Transverse colon (tissue), 4 donors: ENCODE data around the gene DRG2. TPM values are rescaled to one million over a fixed set of nuclear protein-coding genes. Genes with fewer than 3 reads are reported as not detected.

ENCODE experiments used
- DNase-seq: peaks from one replicate; pipeline ENCODE4 v3.0.0-alpha.2; 2019
- H3K27ac ChIP-seq, 4 donors: fragments of 200-600 bp; sonication (generic); 2 replicates each; pipeline ENCODE4 v1.5.1; 2016 to 2018; ENCODE audit warnings: inconsistent platforms in 4 of 4
- H3K27me3 ChIP-seq: fragments of 200-600 bp; sonication (generic); 2 replicates; pipeline ENCODE4 v1.5.1; 2017; ENCODE audit warnings: inconsistent platforms
- H3K36me3 ChIP-seq, 4 donors: fragments of 200-600 bp; sonication (generic); 2 replicates each; pipeline ENCODE4 v1.5.1; 2017 to 2019; ENCODE audit warnings: inconsistent platforms in 4 of 4
- H3K4me1 ChIP-seq, 4 donors: fragments of 200-600 bp; sonication (generic); 2 replicates each; pipeline ENCODE4 v1.5.1; 2017 to 2020; ENCODE audit warnings: inconsistent platforms in 4 of 4
- H3K4me3 ChIP-seq, 4 donors: fragments of 200-600 bp; sonication (generic); 1 replicate in 1 of 4; 2 replicates in 3 of 4; pipeline versions ENCODE4 v1.5.1 to v1.6.1; 2017 to 2019; ENCODE audit warnings: inconsistent platforms in 4 of 4
- H3K9me3 ChIP-seq, 2 donors: fragments of 200-600 bp; sonication (generic); 2 replicates each; pipeline ENCODE4 v1.5.1; 2017 to 2019; ENCODE audit warnings: inconsistent platforms in 2 of 2
- CTCF ChIP-seq, 5 experiments: fragments of 200-600 bp in 3 of 5; fragments of 450-650 bp in 2 of 5; sonication (generic) in 3 of 5; IDR thresholded peaks; 1 replicate in 2 of 5; 2 replicates in 3 of 5; pipeline ENCODE4 v1.5.1; 2016 to 2017; ENCODE audit warnings: antibody characterized with exemption in 5 of 5, inconsistent platforms in 3 of 5, mild to moderate bottlenecking in 2 of 5, moderate library complexity in 1 of 5
- EP300 ChIP-seq: sonication (generic); formaldehyde crosslinking; IDR thresholded peaks from one replicate; pipeline ENCODE4 v1.6.1; 2017; ENCODE audit warnings: antibody characterized with exemption, low read depth
- POLR2A ChIP-seq: fragments of 450-650 bp; IDR thresholded peaks from one replicate; pipeline ENCODE4 v1.6.1; 2016; ENCODE audit warnings: antibody characterized with exemption, mild to moderate bottlenecking, moderate library complexity
- POLR2AphosphoS5 ChIP-seq, 3 donors: sonication (generic); formaldehyde crosslinking; IDR thresholded peaks; one replicate each; pipeline ENCODE4 v1.6.1; 2016; ENCODE audit warnings: antibody characterized with exemption in 3 of 3
- WGBS, 2 donors: methylation state at CpG; one replicate each; pipeline ENCODE4 v1.1.5; 2018; ENCODE audit warnings: low coverage in 1 of 2; 5-methylcytosine and 5-hydroxymethylcytosine counted together
- in situ Hi-C, 4 donors: fragments of 200-750 bp; cut with MboI; loops; one replicate each; pipeline versions ENCODE4 v1.15.0 to v1.15.1; 2017; ENCODE audit warnings: low sequenced_read_pairs in 3 of 4, low pct_ligation_motif_present in 1 of 4, low pct_unique_long_range_greater_than_20kb in 1 of 4
- intact Hi-C: fragments of 100-400 bp; cut with DNase I; formaldehyde crosslinking; loops from one replicate; pipeline ENCODE4 v1.15.1; 2023; ENCODE audit warnings: low total_unique reads
- total RNA-seq, 4 donors: library from RNA; depleted of rRNA; stranded (reverse); fragments of >200 nt; gene quantifications; one replicate each; pipeline ENCODE4 v1.1.0, GENCODE V29; 2016

Gene DRG2
- total RNA-seq, 4 donors from 2014 or later = 27.9 to 90.6 (median 33.3) TPM

GRCh38 chr17:18124345-18125126, 36.8 kb downstream of the DRG2 start:
- intact Hi-C loops (no loop called here), in situ Hi-C loops (no loop called here)

GRCh38 chr17:18129041-18129502, 41.3 kb downstream of the DRG2 start:
- no peak overlapping the region for H3K4me3 ChIP-seq
- WGBS, 2 donors = 37 to 40% methylated on average over 1 to 4 of the region's 4 CpGs
- in situ Hi-C loops = no loop called here

More at GRCh38 chr17:18124345-18125126, 36.8 kb downstream of the DRG2 start:
- TF ChIP-seq POLR2AphosphoS5 (IDR thresholded peaks at IDR 0.05) = no peak
- no peak for TF ChIP-seq EP300
- no peak for TF ChIP-seq POLR2A
- no peak for TF ChIP-seq CTCF (IDR thresholded peaks at IDR 0.05)
- H3K9me3 ChIP-seq = no peaks in the 10 kb centered on the region
- H3K27ac ChIP-seq = no peak overlapping the region
- no peak overlapping the region for H3K4me3 ChIP-seq
- 74 to 93% methylated on average over 3 to 11 of the region's 11 CpGs for WGBS, 2 donors
- no peaks in the 10 kb centered on the region for H3K4me1 ChIP-seq
- H3K27me3 ChIP-seq = no peaks in the 10 kb centered on the region
- no peaks in the 10 kb centered on the region for H3K36me3 ChIP-seq
- DNase-seq = no peak

GRCh38 chr17:18132711-18133110, 45.0 kb downstream of the DRG2 start:
- Histone ChIP-seq H3K36me3 (no peaks in the 10 kb centered on the region), H3K27me3 (no peaks in the 10 kb centered on the region), H3K9me3 (no peaks in the 10 kb centered on the region), H3K4me3 (no peak overlapping the region), H3K27ac (no peak overlapping the region), H3K4me1 (no peaks in the 10 kb centered on the region)
- TF ChIP-seq CTCF (IDR thresholded peaks at IDR 0.05) (no peak), POLR2A (no peak), EP300 (no peak), POLR2AphosphoS5 (IDR thresholded peaks at IDR 0.05) (no peak)
- in situ Hi-C loops = no loop called here
- intact Hi-C loops = no loop called here
- 88% methylated on average over 5 of the region's 5 CpGs; no CpG with 5 or more reads in 1 of the 2 donors for WGBS, 2 donors
- DNase-seq = no peak

More at GRCh38 chr17:18129041-18129502, 41.3 kb downstream of the DRG2 start:
- TF ChIP-seq EP300 = no peak
- no peak for TF ChIP-seq CTCF (IDR thresholded peaks at IDR 0.05)
- no peak for TF ChIP-seq POLR2AphosphoS5 (IDR thresholded peaks at IDR 0.05)
- no peak for TF ChIP-seq POLR2A
- Histone ChIP-seq H3K9me3 (no peaks in the 10 kb centered on the region), H3K4me1 (no peaks in the 10 kb centered on the region), H3K27me3 (no peaks in the 10 kb centered on the region), H3K27ac (no peak overlapping the region), H3K36me3 (no peaks in the 10 kb centered on the region)
- no peak for DNase-seq
- intact Hi-C loops = no loop called here

GRCh38 chr17:18136357-18136756, 48.6 kb downstream of the DRG2 start:
- TF ChIP-seq CTCF (IDR thresholded peaks at IDR 0.05) = no peak
- no peak for TF ChIP-seq EP300
- TF ChIP-seq POLR2AphosphoS5 (IDR thresholded peaks at IDR 0.05) = no peak
- no peak for TF ChIP-seq POLR2A
- H3K9me3 ChIP-seq = no peaks in the 10 kb centered on the region
- H3K4me1 ChIP-seq = no peaks in the 10 kb centered on the region
- no peak overlapping the region for H3K27ac ChIP-seq
- in situ Hi-C loops = no loop called here
- H3K27me3 ChIP-seq = no peaks in the 10 kb centered on the region
- intact Hi-C loops = no loop called here
- WGBS, 2 donors = 80% methylated on average over 19 of the region's 19 CpGs; no CpG with 5 or more reads in 1 of the 2 donors
- H3K4me3 ChIP-seq = no peak overlapping the region
- no peaks in the 10 kb centered on the region for H3K36me3 ChIP-seq
- DNase-seq = no peak
